ENCODE data around the gene MORC2.

Gene MORC2

GRCh38 chr22:30948930-30949342 lies 19.6 kb downstream of the MORC2 start:
- no peak for DNase-seq

GRCh38 chr22:30947816-30948454 lies 20.6 kb downstream of the MORC2 start:
- DNase-seq = peak; percentile 25

- peak; percentile 31 for DNase-seq
Observed at GRCh38 chr22:30947173-30947815, 21.3 kb downstream of the MORC2 start.

GRCh38 chr22:30946354-30946753 lies 22.2 kb downstream of the MORC2 start:
- DNase-seq = no peak

GRCh38 chr22:30945653-30946052 lies 22.9 kb downstream of the MORC2 start:
- DNase-seq = no peak

- DNase-seq = no peak
Observed at GRCh38 chr22:30944986-30945385, 23.6 kb downstream of the MORC2 start.

GRCh38 chr22:30943368-30943767 lies 25.2 kb downstream of the MORC2 start:
- DNase-seq = no peak

GRCh38 chr22:30941363-30941740 lies 27.2 kb downstream of the MORC2 start:
- DNase-seq = no peak

GRCh38 chr22:30940685-30941362 lies 27.8 kb downstream of the MORC2 start:
- no peak for DNase-seq

GRCh38 chr22:30934053-30934452 lies 34.5 kb downstream of the MORC2 start:
- DNase-seq = no peak

- DNase-seq = no peak
Observed at GRCh38 chr22:30933457-30933856, 35.1 kb downstream of the MORC2 start.

GRCh38 chr22:30932661-30933060 lies 35.9 kb downstream of the MORC2 start:
- no peak for DNase-seq

GRCh38 chr22:30931541-30932300 lies 36.9 kb downstream of the MORC2 start:
- no peak for DNase-seq

GRCh38 chr22:30930228-30930627 lies 38.3 kb downstream of the MORC2 start:
- DNase-seq = no peak

GRCh38 chr22:30928401-30928800 lies 40.2 kb downstream of the MORC2 start:
- DNase-seq = no peak

- DNase-seq = no peak
Observed at GRCh38 chr22:30927806-30928205, 40.8 kb downstream of the MORC2 start.

GRCh38 chr22:30926706-30927105 lies 41.9 kb downstream of the MORC2 start:
- no peak for DNase-seq

- DNase-seq = no peak
Observed at GRCh38 chr22:30925667-30926066, 42.9 kb downstream of the MORC2 start.

- DNase-seq = no peak
Observed at GRCh38 chr22:30923168-30923900, 45.2 kb downstream of the MORC2 start.

GRCh38 chr22:30922151-30922611 lies 46.4 kb downstream of the MORC2 start:
- peak; percentile 68 for DNase-seq

- DNase-seq = peak; percentile 47
Observed at GRCh38 chr22:30921108-30921507, 47.5 kb downstream of the MORC2 start.

GRCh38 chr22:30920407-30920806 lies 48.2 kb downstream of the MORC2 start:
- DNase-seq = peak; percentile 51

- DNase-seq = no peak
Observed at GRCh38 chr22:30919973-30920372, 48.6 kb downstream of the MORC2 start.

All from NCI-H1105 treated with DMSO at 0.1 percent for 48 hours (cell line).